Measurements from ENCODE around the gene PLEK. TPM values are rescaled to one million over a fixed set of nuclear protein-coding genes. Genes with fewer than 3 reads are reported as not detected.

Gene PLEK
- total and polyA plus RNA-seq, 2 donors (not counting 1 experiment from before 2014, with no cell fraction given) = 39.9 to 78.3 TPM

GRCh38 chr2:68336192-68336591, 28.9 kb upstream of the PLEK start:
- no peak overlapping the region for H3K27ac ChIP-seq (ENCODE audit: low read length in 2 of 2)
- peaks cover 0 to 3% (median 0%) of the 10 kb centered on the region in 4 experiments for H3K27me3 ChIP-seq (replicated peaks in 1 of 4; ENCODE audit: control extremely low read depth in 1 of 4, control insufficient read depth in 3 of 4, insufficient read depth in 4 of 4, low read length in 3 of 4)
- no peaks in the 10 kb centered on the region for H3K79me2 ChIP-seq (ENCODE audit: control insufficient read depth, insufficient read depth, low read length)
- no peaks in the 10 kb centered on the region for H4K20me1 ChIP-seq (ENCODE audit: control insufficient read depth, insufficient read depth, low read length, poor library complexity, severe bottlenecking)
- intact Hi-C loops (cut with micrococcal nuclease) = no loop called here
- DNase-seq (no peak), ATAC-seq (ENCODE audit: low read depth) (no peak)
- no peaks in the 10 kb centered on the region for H3K4me1 ChIP-seq (ENCODE audit: control insufficient read depth in 2 of 2, insufficient read depth in 2 of 2, low read length in 2 of 2)
- H2AFZ ChIP-seq (ENCODE audit: insufficient read depth, low read depth, low read length, poor library complexity, severe bottlenecking) = no peak overlapping the region
- POLR2A ChIA-PET = no interaction called here
- no peaks in the 10 kb centered on the region for H3K9me3 Mint-ChIP-seq (ENCODE audit: insufficient read depth)
- H3K9me3 ChIP-seq (ENCODE audit: control extremely low read depth in 1 of 3, control insufficient read depth in 2 of 3, insufficient read depth in 1 of 3, low read length in 2 of 3) = no peaks in the 10 kb centered on the region
- no peaks in the 10 kb centered on the region for H3K36me3 ChIP-seq (replicated peaks in 1 of 2; ENCODE audit: control extremely low read depth in 1 of 2, control insufficient read depth in 1 of 2, extremely low read depth in 1 of 2, insufficient read depth in 2 of 2, low read length in 1 of 2)
- no peaks in the 10 kb centered on the region for H3K4me1 Mint-ChIP-seq
- no peak overlapping the region for H3K4me3 Mint-ChIP-seq
- H3K4me3 ChIP-seq (ENCODE audit: control extremely low read depth in 1 of 5, extremely low read depth in 1 of 5, insufficient read depth in 1 of 5, low read depth in 2 of 5, low read length in 4 of 5) = no peak overlapping the region
- no CpG with 5 or more reads among the region's 1 CpG for WGBS (ENCODE audit: insufficient coverage)
- no peak overlapping the region for H3K27ac Mint-ChIP-seq
- CTCF ChIA-PET = interaction anchor here (0.5 kb wide), 1 partner anchor 14 kb away, joined by 3 read pairs; no protein-coding TSS in a partner anchor
- peaks cover 14% of the 10 kb centered on the region for H3K27me3 Mint-ChIP-seq
- no peak overlapping the region for H3K9ac ChIP-seq (ENCODE audit: low read length)
- H3K4me2 ChIP-seq (replicated peaks; ENCODE audit: low read depth, low read length, poor library complexity, severe bottlenecking) = no peak overlapping the region
- TF ChIP-seq CTCF (IDR thresholded peaks at IDR 0.05) = no peak
- no peak for TF ChIP-seq EZH2 (IDR thresholded peaks at IDR 0.05; ENCODE audit: borderline replicate concordance, insufficient read depth, low read depth, low read length, poor library complexity, severe bottlenecking)

GRCh38 chr2:68340226-68341061, 24.6 kb upstream of the PLEK start:
- H3K4me3 Mint-ChIP-seq = no peak overlapping the region
- H3K4me3 ChIP-seq (ENCODE audit: control extremely low read depth in 1 of 5, extremely low read depth in 1 of 5, insufficient read depth in 1 of 5, low read depth in 2 of 5, low read length in 4 of 5) = no peak overlapping the region
- no peak for ATAC-seq (ENCODE audit: low read depth)
- peaks cover 23% of the 10 kb centered on the region for H3K27me3 Mint-ChIP-seq
- peaks cover 0 to 3% of the 10 kb centered on the region in 2 donors for H3K4me1 ChIP-seq (ENCODE audit: control insufficient read depth in 2 of 2, insufficient read depth in 2 of 2, low read length in 2 of 2)
- H3K4me1 Mint-ChIP-seq = peaks cover 3% of the 10 kb centered on the region
- ChIA-PET POLR2A (no interaction called here), CTCF (no interaction called here)
- H3K9ac ChIP-seq (ENCODE audit: low read length) = no peak overlapping the region
- no peaks in the 10 kb centered on the region for H3K9me3 ChIP-seq (ENCODE audit: control extremely low read depth in 1 of 3, control insufficient read depth in 2 of 3, insufficient read depth in 1 of 3, low read length in 2 of 3)
- no peak overlapping the region for H3K27ac Mint-ChIP-seq
- TF ChIP-seq CTCF (IDR thresholded peaks at IDR 0.05) (no peak), EZH2 (IDR thresholded peaks at IDR 0.05; ENCODE audit: borderline replicate concordance, insufficient read depth, low read depth, low read length, poor library complexity, severe bottlenecking) (no peak)
- H3K9me3 Mint-ChIP-seq (ENCODE audit: insufficient read depth) = no peaks in the 10 kb centered on the region
- H3K36me3 ChIP-seq (replicated peaks in 1 of 2; ENCODE audit: control extremely low read depth in 1 of 2, control insufficient read depth in 1 of 2, extremely low read depth in 1 of 2, insufficient read depth in 2 of 2, low read length in 1 of 2) = no peaks in the 10 kb centered on the region
- H3K4me2 ChIP-seq (replicated peaks; ENCODE audit: low read depth, low read length, poor library complexity, severe bottlenecking) = no peak overlapping the region
- no peaks in the 10 kb centered on the region for H3K79me2 ChIP-seq (ENCODE audit: control insufficient read depth, insufficient read depth, low read length)
- H2AFZ ChIP-seq (ENCODE audit: insufficient read depth, low read depth, low read length, poor library complexity, severe bottlenecking) = no peak overlapping the region
- peaks cover 0 to 3% (median 0%) of the 10 kb centered on the region in 4 experiments for H3K27me3 ChIP-seq (replicated peaks in 1 of 4; ENCODE audit: control extremely low read depth in 1 of 4, control insufficient read depth in 3 of 4, insufficient read depth in 4 of 4, low read length in 3 of 4)
- no peaks in the 10 kb centered on the region for H4K20me1 ChIP-seq (ENCODE audit: control insufficient read depth, insufficient read depth, low read length, poor library complexity, severe bottlenecking)
- DNase-seq = no peak
- intact Hi-C loops (cut with micrococcal nuclease) = no loop called here
- no peak overlapping the region for H3K27ac ChIP-seq (ENCODE audit: low read length in 2 of 2)
- 86% methylated on average over 1 of the region's 5 CpGs for WGBS (ENCODE audit: insufficient coverage)
